Effector memory CD4-positive, alpha-beta T cell (primary cell): ENCODE results near the gene SPON1.
"Not testable (repeated sequence)": the region's sequence is repeated elsewhere in the genome, so short reads cannot be mapped to it uniquely, and the experiment has no call there.

Source experiments
- DNase-seq, 3 donors: peaks; one replicate each; pipeline ENCODE4 v3.0.0-alpha.2; 2020
- H3K27ac ChIP-seq: 2 replicates; pipeline ENCODE4 v1.7.0; 2013; ENCODE audit warnings: mild to moderate bottlenecking, low read length, moderate library complexity; ENCODE audit not compliant: insufficient read depth, poor library complexity, severe bottlenecking
- H3K27me3 ChIP-seq: replicated peaks from 2 replicates; pipeline ENCODE4 v1.7.0; 2013; ENCODE audit warnings: mild to moderate bottlenecking, low read length; ENCODE audit not compliant: insufficient read depth, control insufficient read depth, poor library complexity, severe bottlenecking
- H3K36me3 ChIP-seq: 2 replicates; pipeline ENCODE4 v1.7.0; 2013; ENCODE audit warnings: mild to moderate bottlenecking, low read length, moderate library complexity; ENCODE audit not compliant: control insufficient read depth, insufficient read depth
- H3K4me1 ChIP-seq: 2 replicates; pipeline ENCODE4 v1.7.0; 2013; ENCODE audit warnings: low read length, mild to moderate bottlenecking; ENCODE audit not compliant: control insufficient read depth, insufficient read depth, poor library complexity, severe bottlenecking
- H3K4me3 ChIP-seq: 2 replicates; pipeline ENCODE4 v1.7.0; 2013; ENCODE audit warnings: low read length, low read depth, mild to moderate bottlenecking; ENCODE audit not compliant: insufficient read depth, poor library complexity, severe bottlenecking
- H3K9me3 ChIP-seq: 2 replicates; pipeline ENCODE4 v1.7.0; 2013; ENCODE audit warnings: mild to moderate bottlenecking, low read length, moderate library complexity; ENCODE audit not compliant: control insufficient read depth

Gene SPON1

DNA sequence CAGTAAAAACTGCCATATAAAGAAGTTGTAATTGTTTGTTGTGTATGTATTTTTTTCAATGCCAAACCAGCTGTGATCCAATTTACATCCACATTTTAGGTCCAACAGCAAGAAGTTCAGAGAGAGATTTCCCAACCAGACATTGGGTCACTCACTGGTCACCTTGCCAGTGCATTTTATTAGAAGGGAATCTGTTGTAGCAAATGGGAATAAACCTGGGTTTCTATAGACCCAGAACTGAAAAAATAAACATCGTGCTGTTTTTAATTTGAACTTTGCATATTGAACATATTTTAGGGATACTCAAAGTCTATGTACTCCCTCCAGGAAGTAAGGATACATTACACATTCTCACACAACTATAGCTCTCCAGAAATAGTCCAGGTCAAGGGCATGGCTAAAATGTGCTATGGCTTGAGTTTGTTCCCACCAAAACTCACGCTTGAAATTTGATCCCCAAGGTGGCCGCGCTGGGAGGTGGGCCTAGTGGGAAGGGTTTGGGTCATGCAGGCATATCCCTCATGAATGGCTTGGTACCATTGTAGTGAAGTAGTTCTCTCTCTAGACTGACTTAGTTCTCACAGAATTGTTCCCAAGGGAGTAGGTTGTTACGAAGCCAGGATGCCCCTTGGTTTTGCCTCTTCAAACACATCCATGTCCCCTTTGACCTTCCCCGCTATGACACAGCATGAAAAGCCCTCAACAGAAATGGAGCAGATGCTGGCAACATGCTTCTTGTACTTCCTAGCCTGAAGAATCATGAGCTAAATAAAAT is 305.5 kb downstream of the SPON1 start:
- peaks cover 10% of the 10 kb centered on the region for H3K4me1 ChIP-seq
- no peak for DNase-seq
- H3K4me3 ChIP-seq: no peak overlapping the region
- no peaks in the 10 kb centered on the region for H3K27me3 ChIP-seq
- H3K36me3 ChIP-seq: no peaks in the 10 kb centered on the region
- no peaks in the 10 kb centered on the region for H3K9me3 ChIP-seq
- no peak overlapping the region for H3K27ac ChIP-seq

- peaks cover 10% of the 10 kb centered on the region for H3K4me1 ChIP-seq
- DNase-seq: no peak
- no peaks in the 10 kb centered on the region for H3K27me3 ChIP-seq
- H3K9me3 ChIP-seq: no peaks in the 10 kb centered on the region
- no peak overlapping the region for H3K4me3 ChIP-seq
- no peaks in the 10 kb centered on the region for H3K36me3 ChIP-seq
- H3K27ac ChIP-seq: no peak overlapping the region
Observed at GRCh38 chr11:14269692-14270573, 307.4 kb downstream of the SPON1 start.

GRCh38 chr11:14270690-14271542 is 308.4 kb downstream of the SPON1 start:
- no peaks in the 10 kb centered on the region for H3K9me3 ChIP-seq
- H3K27ac ChIP-seq: no peak overlapping the region
- no peaks in the 10 kb centered on the region for H3K27me3 ChIP-seq
- peak overlapping the region; percentile 10 for H3K4me3 ChIP-seq
- DNase-seq: no peak
- H3K4me1 ChIP-seq: peaks cover 10% of the 10 kb centered on the region
- H3K36me3 ChIP-seq: no peaks in the 10 kb centered on the region

DNA sequence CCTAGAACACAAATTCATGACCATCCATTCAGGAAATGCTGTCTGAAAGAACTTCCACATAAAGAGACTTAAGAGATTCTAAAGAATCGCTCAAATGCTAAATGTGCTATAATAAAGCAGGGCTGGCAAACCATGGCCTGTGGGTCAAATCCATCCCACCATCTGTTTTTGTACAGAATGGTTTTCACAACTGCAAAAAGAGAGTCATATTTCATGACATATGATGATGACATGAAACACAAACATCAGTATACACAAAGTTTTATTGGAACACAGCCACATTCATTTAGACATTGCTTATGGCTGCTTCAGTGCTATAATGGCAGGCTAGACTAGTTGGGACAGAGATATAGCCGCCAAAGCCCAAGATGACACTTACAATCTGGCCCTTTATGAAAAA is 311.4 kb downstream of the SPON1 start:
- Histone ChIP-seq H3K4me1 (peaks cover 10% of the 10 kb centered on the region), H3K27ac (no peak overlapping the region), H3K36me3 (no peaks in the 10 kb centered on the region), H3K27me3 (no peaks in the 10 kb centered on the region), H3K4me3 (no peak overlapping the region), H3K9me3 (no peaks in the 10 kb centered on the region)
- DNase-seq: no peak

GRCh38 chr11:14275076-14275475 is 312.6 kb downstream of the SPON1 start:
- Histone ChIP-seq H3K27ac (no peak overlapping the region), H3K36me3 (no peaks in the 10 kb centered on the region), H3K4me1 (peaks cover 10% of the 10 kb centered on the region), H3K9me3 (no peaks in the 10 kb centered on the region), H3K4me3 (no peak overlapping the region), H3K27me3 (no peaks in the 10 kb centered on the region)
- no peak for DNase-seq

GRCh38 chr11:14278869-14279268 is 316.3 kb downstream of the SPON1 start:
- not testable (repeated sequence) for H3K9me3 ChIP-seq, H3K27ac ChIP-seq, H3K36me3 ChIP-seq, H3K4me3 ChIP-seq, DNase-seq, H3K27me3 ChIP-seq, H3K4me1 ChIP-seq

DNA sequence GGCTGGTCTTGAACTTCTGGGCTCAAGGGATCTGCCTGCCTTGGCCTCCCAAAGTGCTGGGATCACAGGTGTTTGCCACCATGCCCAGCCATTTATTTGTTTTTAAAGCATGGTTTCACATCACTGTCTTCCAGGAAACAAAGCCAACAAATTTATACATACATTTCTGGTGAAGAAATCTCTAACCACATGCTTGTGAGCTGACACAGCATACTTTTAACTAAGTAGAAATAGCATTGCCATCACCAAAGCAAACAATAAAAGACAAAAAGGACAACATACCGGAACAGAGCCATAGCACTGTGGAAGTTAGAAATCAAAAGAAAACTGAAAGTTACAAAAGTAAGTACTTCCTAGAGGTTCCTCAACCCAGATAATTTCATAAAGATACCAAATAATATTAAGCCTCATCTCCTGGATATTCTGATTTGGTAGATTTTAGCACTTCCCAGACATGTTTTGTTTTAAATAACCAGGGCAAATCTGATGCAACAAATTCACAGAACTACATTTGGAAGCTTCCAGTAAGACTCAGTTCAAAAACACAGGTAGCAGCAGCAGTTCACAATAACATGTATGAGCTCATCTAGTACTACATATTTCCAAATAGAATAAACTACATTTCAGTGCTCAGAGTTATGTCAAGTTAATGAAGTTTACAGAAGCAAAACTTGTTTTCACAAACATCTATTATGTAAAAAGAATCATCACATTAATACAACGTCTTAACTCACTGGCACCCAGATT is 325.8 kb downstream of the SPON1 start:
- Histone ChIP-seq H3K27me3 (no peaks in the 10 kb centered on the region), H3K36me3 (no peaks in the 10 kb centered on the region), H3K4me1 (no peaks in the 10 kb centered on the region), H3K27ac (no peak overlapping the region), H3K9me3 (no peaks in the 10 kb centered on the region), H3K4me3 (no peak overlapping the region)
- DNase-seq: no peak

- Histone ChIP-seq H3K27ac (no peak overlapping the region), H3K9me3 (no peaks in the 10 kb centered on the region), H3K4me1 (no peaks in the 10 kb centered on the region), H3K36me3 (no peaks in the 10 kb centered on the region), H3K27me3 (no peaks in the 10 kb centered on the region), H3K4me3 (no peak overlapping the region)
- DNase-seq: no peak
Observed at GRCh38 chr11:14290422-14290821, 327.9 kb downstream of the SPON1 start.

DNA sequence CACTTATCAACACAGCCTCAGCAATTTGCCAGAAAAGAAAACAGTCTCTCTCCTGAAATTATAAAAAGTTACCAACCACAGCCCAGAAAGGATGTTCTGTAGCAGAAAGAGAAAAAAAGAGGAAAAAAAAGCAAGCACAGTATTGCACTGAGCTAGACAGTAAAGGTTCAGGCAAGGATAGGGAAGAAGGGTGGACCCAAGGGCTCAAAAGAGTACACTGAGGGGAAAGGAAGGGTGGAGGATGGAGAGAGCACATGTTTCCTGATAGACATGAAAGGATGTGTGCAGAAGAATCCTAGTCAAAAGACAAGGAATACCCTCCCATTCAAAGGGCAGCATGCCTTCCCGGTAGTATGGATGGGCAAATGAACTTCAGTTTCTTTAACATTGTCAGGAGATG is 337.4 kb downstream of the SPON1 start:
- H3K27me3 ChIP-seq: no peaks in the 10 kb centered on the region
- no peak overlapping the region for H3K27ac ChIP-seq
- H3K9me3 ChIP-seq: no peaks in the 10 kb centered on the region
- H3K4me3 ChIP-seq: no peak overlapping the region
- H3K36me3 ChIP-seq: no peaks in the 10 kb centered on the region
- no peaks in the 10 kb centered on the region for H3K4me1 ChIP-seq
- no peak for DNase-seq
